GM12874 (cell line): Measurements from ENCODE around the gene RSPRY1.

Source experiments
- TF ChIP-seq, protein P1 (sequence below): IDR thresholded peaks from 2 replicates; pipeline ENCODE4 v1.5.1; 2011; ENCODE audit warnings: low read depth, mild to moderate bottlenecking, control low read depth, low read length, moderate library complexity; ENCODE audit not compliant: insufficient read depth

Gene RSPRY1

DNA sequence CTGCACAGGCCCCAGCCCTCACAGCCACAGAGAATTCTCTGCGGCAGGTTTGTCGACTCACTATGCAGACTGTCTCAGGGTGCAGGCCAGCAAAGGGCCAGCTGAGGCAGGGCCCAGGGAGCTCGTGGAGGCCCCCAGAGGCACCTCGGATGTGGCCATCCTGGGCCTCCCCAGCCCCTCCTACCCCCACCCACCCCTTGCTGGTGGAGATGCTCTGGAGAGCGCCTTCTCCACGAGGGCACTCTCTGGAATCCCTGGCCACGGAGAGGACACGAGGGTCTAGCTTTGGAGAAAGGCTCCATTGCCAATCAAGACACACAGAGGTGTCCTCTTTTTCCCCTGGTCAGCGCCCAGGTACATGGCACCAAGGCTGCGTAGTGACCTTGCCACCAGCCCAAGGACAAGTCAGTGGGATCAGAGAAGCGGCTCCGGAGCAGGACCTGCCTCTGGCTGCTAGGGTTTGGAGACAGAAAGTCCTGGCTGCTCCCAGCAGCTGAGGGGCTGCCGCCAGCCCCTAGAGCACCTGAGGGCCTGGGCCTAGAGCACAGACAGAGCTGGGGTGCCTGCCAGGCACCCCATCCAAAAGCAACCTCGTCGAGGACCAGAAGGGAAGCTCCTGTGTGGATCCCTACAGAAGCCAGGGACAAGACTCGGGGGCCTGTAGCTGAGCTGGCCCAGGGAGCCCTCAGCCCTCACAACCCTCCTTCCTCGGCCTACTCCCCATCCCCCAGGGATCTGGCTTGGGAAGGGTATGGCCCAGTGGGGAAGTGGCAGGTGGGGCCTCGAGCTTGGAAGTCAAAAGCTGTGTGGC lies 77.6 kb downstream of the RSPRY1 start:
- TF ChIP-seq, protein P1, sequence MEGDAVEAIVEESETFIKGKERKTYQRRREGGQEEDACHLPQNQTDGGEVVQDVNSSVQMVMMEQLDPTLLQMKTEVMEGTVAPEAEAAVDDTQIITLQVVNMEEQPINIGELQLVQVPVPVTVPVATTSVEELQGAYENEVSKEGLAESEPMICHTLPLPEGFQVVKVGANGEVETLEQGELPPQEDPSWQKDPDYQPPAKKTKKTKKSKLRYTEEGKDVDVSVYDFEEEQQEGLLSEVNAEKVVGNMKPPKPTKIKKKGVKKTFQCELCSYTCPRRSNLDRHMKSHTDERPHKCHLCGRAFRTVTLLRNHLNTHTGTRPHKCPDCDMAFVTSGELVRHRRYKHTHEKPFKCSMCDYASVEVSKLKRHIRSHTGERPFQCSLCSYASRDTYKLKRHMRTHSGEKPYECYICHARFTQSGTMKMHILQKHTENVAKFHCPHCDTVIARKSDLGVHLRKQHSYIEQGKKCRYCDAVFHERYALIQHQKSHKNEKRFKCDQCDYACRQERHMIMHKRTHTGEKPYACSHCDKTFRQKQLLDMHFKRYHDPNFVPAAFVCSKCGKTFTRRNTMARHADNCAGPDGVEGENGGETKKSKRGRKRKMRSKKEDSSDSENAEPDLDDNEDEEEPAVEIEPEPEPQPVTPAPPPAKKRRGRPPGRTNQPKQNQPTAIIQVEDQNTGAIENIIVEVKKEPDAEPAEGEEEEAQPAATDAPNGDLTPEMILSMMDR = no peak

DNA sequence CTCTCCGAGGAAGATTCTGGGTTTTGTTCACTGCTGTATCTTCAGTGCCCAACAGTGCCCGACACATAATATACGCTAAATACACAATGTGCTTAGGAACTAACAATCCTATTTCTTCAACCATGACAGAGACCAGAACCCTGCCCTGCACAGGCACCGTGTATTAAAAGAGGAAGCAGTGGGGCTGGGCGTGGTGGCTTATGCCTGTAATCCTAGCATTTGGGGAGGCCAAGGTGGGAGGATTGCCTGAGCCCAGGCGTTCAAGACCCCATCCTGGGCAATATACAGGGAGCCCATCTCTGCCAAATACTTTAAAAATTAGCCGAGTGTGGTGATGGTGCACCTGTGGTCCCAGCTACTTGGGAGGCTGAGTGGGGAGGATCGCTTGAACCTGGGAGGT lies 78.3 kb downstream of the RSPRY1 start:
- TF ChIP-seq, protein P1 = no peak

DNA sequence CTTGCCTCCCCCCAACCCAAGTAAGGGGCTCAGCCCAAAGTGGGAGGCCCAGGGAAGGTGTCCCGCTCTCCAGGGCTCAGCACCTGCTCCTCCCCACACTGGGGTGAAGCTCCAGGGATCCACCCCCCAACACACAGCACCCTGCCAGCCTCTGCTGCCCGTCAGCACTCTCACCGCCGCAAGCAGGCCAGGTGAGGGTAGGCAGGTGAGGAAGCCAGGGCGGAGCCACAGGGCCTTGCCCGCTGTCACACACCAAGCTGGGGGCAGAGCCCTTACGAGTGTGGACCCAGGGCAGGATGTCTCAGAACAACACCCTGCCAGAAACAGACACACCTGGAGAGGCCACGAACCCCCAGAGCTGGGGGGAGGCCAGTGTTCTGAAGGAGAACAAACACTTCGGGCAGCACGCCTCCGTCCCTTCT lies 78.8 kb downstream of the RSPRY1 start:
- TF ChIP-seq, protein P1 = no peak

DNA sequence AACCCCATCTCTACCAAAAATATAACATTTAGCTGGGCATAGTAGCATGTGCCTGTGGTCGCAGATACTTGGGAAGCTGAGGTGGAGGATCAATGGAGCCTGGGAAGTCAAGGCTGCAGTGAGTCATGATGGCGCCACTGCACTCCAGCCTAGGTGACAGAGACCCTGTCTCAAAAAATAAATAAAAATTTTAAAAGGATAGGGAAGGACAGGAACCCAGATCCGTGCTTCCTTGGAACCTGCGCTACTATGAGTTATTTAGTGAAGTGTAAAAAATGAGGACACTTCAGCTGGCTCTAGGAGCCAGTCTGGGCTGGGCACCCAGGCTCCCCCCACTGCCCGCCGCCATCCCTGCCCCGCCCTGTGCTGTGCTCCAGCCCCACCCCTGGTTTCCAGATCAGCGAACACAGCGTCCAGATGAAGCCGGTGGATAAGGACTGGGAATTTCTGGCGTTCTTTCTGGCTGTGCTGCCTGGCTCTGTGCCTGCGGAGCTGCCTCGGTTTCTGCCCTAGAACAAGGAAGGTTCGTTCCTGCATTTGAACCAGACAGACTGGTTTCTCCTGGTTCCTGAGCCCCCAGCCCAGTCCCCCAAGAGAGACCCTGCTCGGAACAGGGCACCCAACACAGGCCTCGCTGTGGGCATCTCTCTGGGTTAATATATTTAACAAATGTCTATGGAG lies 79.9 kb downstream of the RSPRY1 start:
- TF ChIP-seq, protein P1 = no peak

DNA sequence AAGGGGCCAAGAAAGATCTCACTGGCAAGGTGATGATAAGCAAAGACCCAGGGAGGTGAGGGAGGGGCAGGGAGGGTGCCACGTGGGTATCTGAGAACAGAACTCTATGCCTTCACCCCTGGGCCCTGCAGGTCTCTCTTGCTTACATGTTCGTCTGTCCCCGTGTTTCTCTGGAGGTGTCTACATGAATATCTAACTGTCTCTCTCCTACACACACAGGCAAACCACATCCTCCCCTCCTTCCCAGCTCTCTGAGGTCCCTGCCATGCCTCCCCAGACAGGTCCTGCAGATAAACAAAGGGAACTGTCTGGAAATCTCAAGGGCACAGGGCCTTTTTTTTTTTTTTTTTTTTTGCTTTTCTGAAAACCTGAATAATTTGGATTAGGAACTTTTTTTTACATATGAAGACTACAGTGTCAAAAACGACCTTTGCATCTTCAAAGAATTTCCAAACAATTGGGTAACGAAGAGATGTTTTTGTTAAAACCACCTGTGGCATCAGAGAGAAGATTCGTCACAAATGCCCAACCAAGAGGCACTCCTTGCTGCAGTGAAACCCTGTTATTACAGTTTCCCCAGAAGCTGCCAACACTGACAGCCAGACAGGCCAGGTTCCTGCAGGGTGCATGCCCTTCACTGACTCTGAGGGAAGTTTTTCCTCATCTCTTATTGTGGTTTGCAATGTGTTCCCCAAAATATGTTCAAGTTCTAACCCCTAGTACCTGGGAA lies 80.6 kb downstream of the RSPRY1 start:
- TF ChIP-seq, protein P1 = no peak

DNA sequence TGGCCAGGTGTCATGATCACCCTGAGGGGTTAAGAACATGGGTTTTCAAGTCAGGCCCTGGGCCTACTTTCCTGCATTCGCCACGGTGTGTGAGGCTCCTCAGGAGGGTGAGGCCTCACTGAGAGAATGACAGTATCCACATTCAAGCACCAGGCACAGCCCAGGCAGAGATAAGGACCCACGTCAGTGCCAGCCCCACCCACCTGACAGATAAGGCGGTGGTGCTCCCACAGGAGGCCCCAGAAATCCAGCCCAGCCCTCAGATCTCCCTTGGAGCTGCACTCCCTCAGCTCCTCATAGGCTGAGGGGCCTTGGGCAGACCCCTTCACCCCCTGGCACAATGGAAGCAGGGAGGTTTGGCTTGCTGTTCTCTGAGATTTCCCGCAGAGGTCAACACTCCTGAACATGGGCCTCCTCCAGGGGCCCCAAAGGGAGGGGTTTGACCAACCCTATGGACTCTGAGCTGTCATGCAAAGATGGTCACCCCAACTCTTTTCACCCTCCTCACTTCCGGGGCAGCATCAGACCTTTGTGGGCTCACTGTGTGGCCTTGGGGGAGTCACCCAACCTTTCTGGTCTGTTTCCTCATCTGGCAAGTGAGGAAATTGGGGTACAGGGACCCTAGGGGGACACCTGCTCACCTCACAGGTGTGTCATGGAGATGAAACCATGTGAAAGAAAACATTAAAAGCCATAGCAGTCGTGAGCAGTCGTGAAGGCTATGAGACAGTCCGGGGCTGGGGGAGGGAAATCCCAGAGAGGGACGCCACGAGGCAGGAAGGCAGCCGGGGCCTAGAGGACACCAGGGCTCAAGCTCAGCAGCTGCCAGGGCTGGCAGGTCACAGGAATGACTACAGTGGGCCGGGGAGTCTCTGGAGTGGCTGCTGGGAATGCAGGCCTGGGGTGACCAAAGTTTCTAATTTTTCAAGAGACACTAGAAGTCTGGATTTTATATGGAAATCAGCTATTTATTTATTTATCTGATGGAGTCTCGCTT lies 83.0 kb downstream of the RSPRY1 start:
- TF ChIP-seq, protein P1 = no peak
